WTC11 (cell line): Measurements from ENCODE around the gene PIANP. TPM values are rescaled to one million over a fixed set of nuclear protein-coding genes. Genes with fewer than 3 reads are reported as not detected.

Experiments
- ATAC-seq: fragments of 200-7000 bp; cut with Tn5 transposase; 2 replicates; pipeline ENCODE4 v1.10.0; 2021; ENCODE audit warnings: mild to moderate bottlenecking, moderate library complexity
- CTCF ChIA-PET: fragments of 300-600 bp; sonication (Branson Sonifier 250); formaldehyde crosslinking; loops from one replicate; lab custom pipeline; 2021; ENCODE audit warnings: antibody characterized with exemption; lab: Charles Lee
- POLR2A ChIA-PET: fragments of 350-600 bp; sonication (Branson Sonifier 250); formaldehyde crosslinking; loops from one replicate; lab custom pipeline; 2021; ENCODE audit warnings: antibody characterized with exemption; lab: Charles Lee
- DNase-seq: peaks from one replicate; pipeline ENCODE4 v3.0.0; 2021; ENCODE audit warnings: low spot score
- H3K27ac Mint-ChIP-seq: 2 replicates; pipeline ENCODE4 v1.8.0; 2021; ENCODE audit warnings: mixed read lengths
- H3K27me3 Mint-ChIP-seq: 2 replicates; pipeline ENCODE4 v1.8.0; 2021; ENCODE audit warnings: low read depth, mild to moderate bottlenecking, moderate library complexity, mixed read lengths
- H3K36me3 Mint-ChIP-seq: 2 replicates; pipeline ENCODE4 v1.8.0; 2021; ENCODE audit warnings: mixed read lengths
- H3K4me1 Mint-ChIP-seq: 2 replicates; pipeline ENCODE4 v1.8.0; 2022; ENCODE audit warnings: mixed read lengths
- H3K4me3 Mint-ChIP-seq: 2 replicates; pipeline ENCODE4 v1.8.0; 2021; ENCODE audit warnings: mild to moderate bottlenecking, moderate library complexity, mixed read lengths
- H3K9me3 Mint-ChIP-seq: 2 replicates; pipeline ENCODE4 v1.8.0; 2021; ENCODE audit warnings: mixed read lengths
- IRF2 ChIP-seq: sonication (generic); formaldehyde crosslinking; IDR thresholded peaks from 2 replicates; pipeline ENCODE4 v1.8.0; 2022; ENCODE audit warnings: low read depth, missing genetic modification reagents, borderline replicate concordance
- JAZF1 ChIP-seq: fragments of 250-450 bp; sonication (Bioruptor Pico); IDR thresholded peaks from 2 replicates; pipeline ENCODE4 v1.9.0; 2021; ENCODE audit warnings: moderate library complexity, mild to moderate bottlenecking, inconsistent platforms
- NFE2L1 ChIP-seq: sonication (generic); formaldehyde crosslinking; IDR thresholded peaks from 2 replicates; pipeline ENCODE4 v1.8.1; 2023; ENCODE audit warnings: missing genetic modification reagents
- SMAD4 ChIP-seq: sonication (generic); formaldehyde crosslinking; IDR thresholded peaks from 2 replicates; pipeline ENCODE4 v1.8.0; 2022; ENCODE audit warnings: mild to moderate bottlenecking, missing genetic modification reagents
- SP1 ChIP-seq: sonication (generic); formaldehyde crosslinking; conservative IDR thresholded peaks from 2 replicates; pipeline ENCODE4 v1.8.1; 2022; ENCODE audit warnings: missing genetic modification reagents
- TCF7 ChIP-seq: sonication (generic); formaldehyde crosslinking; IDR thresholded peaks from 2 replicates; pipeline ENCODE4 v1.8.0; 2022; ENCODE audit warnings: mild to moderate bottlenecking, low read depth, missing genetic modification reagents, moderate library complexity
- TEAD4 ChIP-seq: sonication (generic); formaldehyde crosslinking; IDR thresholded peaks from 2 replicates; pipeline ENCODE4 v1.8.0; 2022; ENCODE audit warnings: mild to moderate bottlenecking, missing genetic modification reagents
- ZNF138 ChIP-seq: sonication (generic); formaldehyde crosslinking; conservative IDR thresholded peaks from 2 replicates; pipeline ENCODE4 v1.8.1; 2022; ENCODE audit warnings: mild to moderate bottlenecking, moderate library complexity, missing genetic modification reagents
- ZNF423 ChIP-seq: fragments of 250-450 bp; sonication (Bioruptor Pico); IDR thresholded peaks from 2 replicates; pipeline ENCODE4 v2.1.2; 2022; ENCODE audit warnings: mild to moderate bottlenecking, moderate library complexity
- ZNF671 ChIP-seq: fragments of 250-450 bp; sonication (Bioruptor Pico); IDR thresholded peaks from 2 replicates; pipeline ENCODE4 v1.8.0; 2021; ENCODE audit warnings: mild to moderate bottlenecking
- total RNA-seq: library from RNA; stranded (reverse); gene quantifications from 3 replicates; pipeline ENCODE4 v1.2.3, GENCODE V29; 2021
- TF ChIP-seq, protein P1 (sequence below): fragments of 250-450 bp; sonication (Bioruptor Pico); IDR thresholded peaks from 2 replicates; pipeline ENCODE4 v2.1.2; 2022; ENCODE audit warnings: mild to moderate bottlenecking, moderate library complexity
- TF ChIP-seq, protein P2 (sequence below): sonication (generic); formaldehyde crosslinking; IDR thresholded peaks from 2 replicates; pipeline ENCODE4 v1.8.0; 2022; ENCODE audit warnings: mild to moderate bottlenecking, missing genetic modification reagents
- TF ChIP-seq, protein P3 (sequence below): sonication (generic); formaldehyde crosslinking; conservative IDR thresholded peaks from 2 replicates; pipeline ENCODE4 v1.8.1; 2023; ENCODE audit warnings: mild to moderate bottlenecking, low read depth, missing genetic modification reagents, moderate library complexity
- TF ChIP-seq, protein P4 (sequence below): sonication (generic); formaldehyde crosslinking; IDR thresholded peaks from 2 replicates; pipeline ENCODE4 v1.8.1; 2023; ENCODE audit warnings: mild to moderate bottlenecking, missing genetic modification reagents, moderate library complexity
- TF ChIP-seq, protein P5 (sequence below): sonication (generic); formaldehyde crosslinking; IDR thresholded peaks from 2 replicates; pipeline ENCODE4 v1.8.0; 2023; ENCODE audit warnings: mild to moderate bottlenecking, missing genetic modification reagents
- TF ChIP-seq, protein P6 (sequence below): sonication (generic); formaldehyde crosslinking; IDR thresholded peaks from 2 replicates; pipeline ENCODE4 v1.8.1; 2022; ENCODE audit warnings: mild to moderate bottlenecking, missing genetic modification reagents, moderate library complexity, borderline replicate concordance
- TF ChIP-seq, protein P7 (sequence below): sonication (generic); formaldehyde crosslinking; IDR thresholded peaks from 2 replicates; pipeline ENCODE4 v1.8.0; 2023; ENCODE audit warnings: missing genetic modification reagents
- TF ChIP-seq, protein P8 (sequence below): sonication (generic); formaldehyde crosslinking; IDR thresholded peaks from 2 replicates; pipeline ENCODE4 v1.8.1; 2023; ENCODE audit warnings: mild to moderate bottlenecking, missing genetic modification reagents

The PIANP gene
- total RNA-seq, 1 experiment from 2014 or later, result 7.7 TPM

DNA sequence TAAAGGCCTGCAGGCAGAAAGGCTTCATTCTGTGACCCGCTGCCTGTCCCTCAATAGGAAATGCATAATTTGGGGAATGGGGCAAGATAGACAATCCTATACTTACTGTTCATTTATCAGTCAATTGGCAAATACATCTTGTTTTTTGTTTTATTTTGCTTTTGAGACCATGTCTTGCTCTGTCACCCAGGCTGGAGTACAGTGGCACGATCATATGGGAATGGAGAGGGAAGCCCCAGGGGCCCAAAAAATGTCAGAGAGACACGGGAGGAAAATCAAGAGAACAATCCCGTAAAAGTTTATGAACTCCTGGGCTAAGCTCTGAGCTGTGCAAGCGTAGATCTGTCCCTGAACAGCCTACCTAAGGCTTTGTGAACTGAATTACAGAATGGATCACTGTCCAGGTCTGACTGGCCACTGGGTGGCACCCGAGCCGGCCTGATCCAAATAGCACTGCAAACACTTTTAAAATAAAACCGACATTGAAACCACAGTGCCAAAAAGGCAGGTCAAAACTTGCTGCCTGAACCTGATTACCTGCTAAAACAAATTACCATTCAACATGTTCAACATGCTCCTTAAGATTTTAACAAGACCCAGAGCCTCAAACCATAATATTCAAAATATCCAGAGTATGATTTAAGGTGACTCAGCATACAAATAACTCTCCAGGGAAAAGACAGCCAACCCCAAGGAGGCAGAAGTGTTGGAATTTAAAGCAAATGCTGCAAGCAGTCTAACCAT lies 35.0 kb upstream of the PIANP start:
- peak; percentile 98 for ATAC-seq
- no peak overlapping the region for H3K4me3 Mint-ChIP-seq
- peak; percentile 59 for DNase-seq
- ChIA-PET POLR2A (interaction anchor here (1.0 kb wide), 1 partner anchor 11 kb away, joined by 3 read pairs; the partner anchor contains the start of gene COPS7A), CTCF (interaction anchor here (0.9 to 1.9 kb wide), 4 partner anchors 12 to 90 kb away, joined by 3 to 7 read pairs (median 4); partner anchors contain the start of gene COPS7A)
- H3K36me3 Mint-ChIP-seq, result peaks cover 8% of the 10 kb centered on the region
- TF ChIP-seq ZNF138 (no peak), JAZF1 (CRISPR knock-in tag) (no peak), TEAD4 (CRISPR knock-in tag) (no peak), SP1 (no peak), TCF7 (CRISPR knock-in tag) (no peak), ZNF423 (CRISPR knock-in tag) (no peak), SMAD4 (CRISPR knock-in tag) (no peak), IRF2 (no peak), ZNF671 (CRISPR knock-in tag) (no peak), NFE2L1 (CRISPR knock-in tag) (no peak)
- TF ChIP-seq, protein P1, sequence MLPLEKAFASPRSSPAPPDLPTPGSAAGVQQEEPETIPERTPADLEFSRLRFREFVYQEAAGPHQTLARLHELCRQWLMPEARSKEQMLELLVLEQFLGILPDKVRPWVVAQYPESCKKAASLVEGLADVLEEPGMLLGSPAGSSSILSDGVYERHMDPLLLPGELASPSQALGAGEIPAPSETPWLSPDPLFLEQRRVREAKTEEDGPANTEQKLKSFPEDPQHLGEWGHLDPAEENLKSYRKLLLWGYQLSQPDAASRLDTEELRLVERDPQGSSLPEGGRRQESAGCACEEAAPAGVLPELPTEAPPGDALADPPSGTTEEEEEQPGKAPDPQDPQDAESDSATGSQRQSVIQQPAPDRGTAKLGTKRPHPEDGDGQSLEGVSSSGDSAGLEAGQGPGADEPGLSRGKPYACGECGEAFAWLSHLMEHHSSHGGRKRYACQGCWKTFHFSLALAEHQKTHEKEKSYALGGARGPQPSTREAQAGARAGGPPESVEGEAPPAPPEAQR (CRISPR knock-in tag), result no peak
- TF ChIP-seq, protein P2, sequence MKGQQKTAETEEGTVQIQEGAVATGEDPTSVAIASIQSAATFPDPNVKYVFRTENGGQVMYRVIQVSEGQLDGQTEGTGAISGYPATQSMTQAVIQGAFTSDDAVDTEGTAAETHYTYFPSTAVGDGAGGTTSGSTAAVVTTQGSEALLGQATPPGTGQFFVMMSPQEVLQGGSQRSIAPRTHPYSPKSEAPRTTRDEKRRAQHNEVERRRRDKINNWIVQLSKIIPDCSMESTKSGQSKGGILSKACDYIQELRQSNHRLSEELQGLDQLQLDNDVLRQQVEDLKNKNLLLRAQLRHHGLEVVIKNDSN (CRISPR knock-in tag), result no peak
- TF ChIP-seq, protein P3, sequence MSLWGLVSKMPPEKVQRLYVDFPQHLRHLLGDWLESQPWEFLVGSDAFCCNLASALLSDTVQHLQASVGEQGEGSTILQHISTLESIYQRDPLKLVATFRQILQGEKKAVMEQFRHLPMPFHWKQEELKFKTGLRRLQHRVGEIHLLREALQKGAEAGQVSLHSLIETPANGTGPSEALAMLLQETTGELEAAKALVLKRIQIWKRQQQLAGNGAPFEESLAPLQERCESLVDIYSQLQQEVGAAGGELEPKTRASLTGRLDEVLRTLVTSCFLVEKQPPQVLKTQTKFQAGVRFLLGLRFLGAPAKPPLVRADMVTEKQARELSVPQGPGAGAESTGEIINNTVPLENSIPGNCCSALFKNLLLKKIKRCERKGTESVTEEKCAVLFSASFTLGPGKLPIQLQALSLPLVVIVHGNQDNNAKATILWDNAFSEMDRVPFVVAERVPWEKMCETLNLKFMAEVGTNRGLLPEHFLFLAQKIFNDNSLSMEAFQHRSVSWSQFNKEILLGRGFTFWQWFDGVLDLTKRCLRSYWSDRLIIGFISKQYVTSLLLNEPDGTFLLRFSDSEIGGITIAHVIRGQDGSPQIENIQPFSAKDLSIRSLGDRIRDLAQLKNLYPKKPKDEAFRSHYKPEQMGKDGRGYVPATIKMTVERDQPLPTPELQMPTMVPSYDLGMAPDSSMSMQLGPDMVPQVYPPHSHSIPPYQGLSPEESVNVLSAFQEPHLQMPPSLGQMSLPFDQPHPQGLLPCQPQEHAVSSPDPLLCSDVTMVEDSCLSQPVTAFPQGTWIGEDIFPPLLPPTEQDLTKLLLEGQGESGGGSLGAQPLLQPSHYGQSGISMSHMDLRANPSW (CRISPR knock-in tag), result no peak
- TF ChIP-seq, protein P4, sequence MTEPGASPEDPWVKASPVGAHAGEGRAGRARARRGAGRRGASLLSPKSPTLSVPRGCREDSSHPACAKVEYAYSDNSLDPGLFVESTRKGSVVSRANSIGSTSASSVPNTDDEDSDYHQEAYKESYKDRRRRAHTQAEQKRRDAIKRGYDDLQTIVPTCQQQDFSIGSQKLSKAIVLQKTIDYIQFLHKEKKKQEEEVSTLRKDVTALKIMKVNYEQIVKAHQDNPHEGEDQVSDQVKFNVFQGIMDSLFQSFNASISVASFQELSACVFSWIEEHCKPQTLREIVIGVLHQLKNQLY (CRISPR knock-in tag), result no peak
- TF ChIP-seq, protein P5, sequence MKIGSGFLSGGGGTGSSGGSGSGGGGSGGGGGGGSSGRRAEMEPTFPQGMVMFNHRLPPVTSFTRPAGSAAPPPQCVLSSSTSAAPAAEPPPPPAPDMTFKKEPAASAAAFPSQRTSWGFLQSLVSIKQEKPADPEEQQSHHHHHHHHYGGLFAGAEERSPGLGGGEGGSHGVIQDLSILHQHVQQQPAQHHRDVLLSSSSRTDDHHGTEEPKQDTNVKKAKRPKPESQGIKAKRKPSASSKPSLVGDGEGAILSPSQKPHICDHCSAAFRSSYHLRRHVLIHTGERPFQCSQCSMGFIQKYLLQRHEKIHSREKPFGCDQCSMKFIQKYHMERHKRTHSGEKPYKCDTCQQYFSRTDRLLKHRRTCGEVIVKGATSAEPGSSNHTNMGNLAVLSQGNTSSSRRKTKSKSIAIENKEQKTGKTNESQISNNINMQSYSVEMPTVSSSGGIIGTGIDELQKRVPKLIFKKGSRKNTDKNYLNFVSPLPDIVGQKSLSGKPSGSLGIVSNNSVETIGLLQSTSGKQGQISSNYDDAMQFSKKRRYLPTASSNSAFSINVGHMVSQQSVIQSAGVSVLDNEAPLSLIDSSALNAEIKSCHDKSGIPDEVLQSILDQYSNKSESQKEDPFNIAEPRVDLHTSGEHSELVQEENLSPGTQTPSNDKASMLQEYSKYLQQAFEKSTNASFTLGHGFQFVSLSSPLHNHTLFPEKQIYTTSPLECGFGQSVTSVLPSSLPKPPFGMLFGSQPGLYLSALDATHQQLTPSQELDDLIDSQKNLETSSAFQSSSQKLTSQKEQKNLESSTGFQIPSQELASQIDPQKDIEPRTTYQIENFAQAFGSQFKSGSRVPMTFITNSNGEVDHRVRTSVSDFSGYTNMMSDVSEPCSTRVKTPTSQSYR, result no peak
- TF ChIP-seq, protein P6, sequence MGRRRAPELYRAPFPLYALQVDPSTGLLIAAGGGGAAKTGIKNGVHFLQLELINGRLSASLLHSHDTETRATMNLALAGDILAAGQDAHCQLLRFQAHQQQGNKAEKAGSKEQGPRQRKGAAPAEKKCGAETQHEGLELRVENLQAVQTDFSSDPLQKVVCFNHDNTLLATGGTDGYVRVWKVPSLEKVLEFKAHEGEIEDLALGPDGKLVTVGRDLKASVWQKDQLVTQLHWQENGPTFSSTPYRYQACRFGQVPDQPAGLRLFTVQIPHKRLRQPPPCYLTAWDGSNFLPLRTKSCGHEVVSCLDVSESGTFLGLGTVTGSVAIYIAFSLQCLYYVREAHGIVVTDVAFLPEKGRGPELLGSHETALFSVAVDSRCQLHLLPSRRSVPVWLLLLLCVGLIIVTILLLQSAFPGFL, result no peak
- TF ChIP-seq, protein P7, sequence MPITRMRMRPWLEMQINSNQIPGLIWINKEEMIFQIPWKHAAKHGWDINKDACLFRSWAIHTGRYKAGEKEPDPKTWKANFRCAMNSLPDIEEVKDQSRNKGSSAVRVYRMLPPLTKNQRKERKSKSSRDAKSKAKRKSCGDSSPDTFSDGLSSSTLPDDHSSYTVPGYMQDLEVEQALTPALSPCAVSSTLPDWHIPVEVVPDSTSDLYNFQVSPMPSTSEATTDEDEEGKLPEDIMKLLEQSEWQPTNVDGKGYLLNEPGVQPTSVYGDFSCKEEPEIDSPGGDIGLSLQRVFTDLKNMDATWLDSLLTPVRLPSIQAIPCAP (CRISPR knock-in tag), result no peak
- TF ChIP-seq, protein P8, sequence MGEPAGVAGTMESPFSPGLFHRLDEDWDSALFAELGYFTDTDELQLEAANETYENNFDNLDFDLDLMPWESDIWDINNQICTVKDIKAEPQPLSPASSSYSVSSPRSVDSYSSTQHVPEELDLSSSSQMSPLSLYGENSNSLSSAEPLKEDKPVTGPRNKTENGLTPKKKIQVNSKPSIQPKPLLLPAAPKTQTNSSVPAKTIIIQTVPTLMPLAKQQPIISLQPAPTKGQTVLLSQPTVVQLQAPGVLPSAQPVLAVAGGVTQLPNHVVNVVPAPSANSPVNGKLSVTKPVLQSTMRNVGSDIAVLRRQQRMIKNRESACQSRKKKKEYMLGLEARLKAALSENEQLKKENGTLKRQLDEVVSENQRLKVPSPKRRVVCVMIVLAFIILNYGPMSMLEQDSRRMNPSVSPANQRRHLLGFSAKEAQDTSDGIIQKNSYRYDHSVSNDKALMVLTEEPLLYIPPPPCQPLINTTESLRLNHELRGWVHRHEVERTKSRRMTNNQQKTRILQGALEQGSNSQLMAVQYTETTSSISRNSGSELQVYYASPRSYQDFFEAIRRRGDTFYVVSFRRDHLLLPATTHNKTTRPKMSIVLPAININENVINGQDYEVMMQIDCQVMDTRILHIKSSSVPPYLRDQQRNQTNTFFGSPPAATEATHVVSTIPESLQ, result no peak
- no peaks in the 10 kb centered on the region for H3K27me3 Mint-ChIP-seq
- H3K27ac Mint-ChIP-seq, result peak overlapping the region; percentile 88
- peaks cover 8% of the 10 kb centered on the region for H3K4me1 Mint-ChIP-seq
- H3K9me3 Mint-ChIP-seq, result no peaks in the 10 kb centered on the region
